HUES6 (cell line): Measurements from ENCODE around the gene RNF13.

ENCODE experiments used
- H3K27ac ChIP-seq: 2 replicates; pipeline ENCODE4 v1.7.0; 2013; ENCODE audit warnings: low read depth, mild to moderate bottlenecking, low read length, inconsistent platforms
- H3K27me3 ChIP-seq: 2 replicates; pipeline ENCODE4 v1.6.1; 2013; ENCODE audit warnings: low read length; ENCODE audit not compliant: control insufficient read depth, insufficient read depth
- H3K36me3 ChIP-seq: 2 replicates; pipeline ENCODE4 v1.6.1; 2013; ENCODE audit warnings: low read length; ENCODE audit not compliant: control insufficient read depth, insufficient read depth
- H3K4me1 ChIP-seq: 2 replicates; pipeline ENCODE4 v1.6.1; 2013; ENCODE audit warnings: low read length; ENCODE audit not compliant: control insufficient read depth, insufficient read depth
- H3K4me3 ChIP-seq: 2 replicates; pipeline ENCODE4 v1.5.1; 2013; ENCODE audit warnings: low read depth, low read length
- H3K9ac ChIP-seq: one replicate; pipeline ENCODE4 v1.6.1; 2013; ENCODE audit warnings: mild to moderate bottlenecking, low read length
- H3K9me3 ChIP-seq: 2 replicates; pipeline ENCODE4 v1.6.1; 2013; ENCODE audit warnings: low read depth, low read length; ENCODE audit not compliant: control insufficient read depth, insufficient read depth

RNF13 gene

GRCh38 chr3:149801195-149801594 lies 11.8 kb upstream of the RNF13 start:
- H3K27ac ChIP-seq: no peak overlapping the region
- H3K4me3 ChIP-seq: no peak overlapping the region
- no peaks in the 10 kb centered on the region for H3K4me1 ChIP-seq
- no peak overlapping the region for H3K9ac ChIP-seq
- no peaks in the 10 kb centered on the region for H3K27me3 ChIP-seq
- H3K36me3 ChIP-seq: no peaks in the 10 kb centered on the region
- H3K9me3 ChIP-seq: no peaks in the 10 kb centered on the region; the same call in 1 of the 2 replicates

GRCh38 chr3:149801639-149802038 lies 11.4 kb upstream of the RNF13 start:
- H3K27ac ChIP-seq: no peak overlapping the region
- no peaks in the 10 kb centered on the region for H3K4me1 ChIP-seq
- H3K4me3 ChIP-seq: no peak overlapping the region
- H3K36me3 ChIP-seq: no peaks in the 10 kb centered on the region
- H3K27me3 ChIP-seq: no peaks in the 10 kb centered on the region
- no peak overlapping the region for H3K9ac ChIP-seq
- H3K9me3 ChIP-seq: no peaks in the 10 kb centered on the region; the same call in 1 of the 2 replicates

DNA sequence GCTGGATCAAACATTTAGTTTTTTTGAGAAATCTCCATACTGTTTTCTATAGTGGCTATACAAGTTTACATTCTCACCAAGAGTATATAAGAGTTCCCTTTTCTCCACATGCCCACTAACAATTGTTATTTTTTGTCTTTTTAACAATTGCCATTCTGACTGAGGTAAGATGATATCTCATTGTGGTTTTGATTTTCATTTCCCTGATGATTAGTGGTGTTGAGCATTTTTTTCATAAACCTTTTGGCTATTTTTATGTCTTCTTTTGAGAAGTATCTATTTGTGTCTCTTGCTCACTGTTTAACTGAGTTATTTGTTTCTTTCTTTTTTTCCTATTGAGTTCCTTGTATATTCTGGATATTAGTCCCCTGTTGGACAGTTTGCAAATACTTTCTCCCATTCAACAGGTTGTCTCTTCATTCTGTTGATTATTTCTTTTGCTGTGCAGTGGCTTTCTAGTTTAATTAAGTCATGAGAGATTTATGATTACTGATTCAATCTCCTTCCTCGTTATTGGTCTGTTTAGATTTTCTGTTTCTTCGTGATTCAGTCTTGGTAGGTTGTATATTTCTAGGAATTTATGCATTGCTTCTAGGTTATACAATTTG lies 6.7 kb upstream of the RNF13 start:
- no peak overlapping the region for H3K9ac ChIP-seq
- no peaks in the 10 kb centered on the region for H3K4me1 ChIP-seq
- no peak overlapping the region for H3K27ac ChIP-seq
- H3K36me3 ChIP-seq: no peaks in the 10 kb centered on the region
- no peaks in the 10 kb centered on the region for H3K27me3 ChIP-seq
- no peaks in the 10 kb centered on the region; the same call in 1 of the 2 replicates for H3K9me3 ChIP-seq
- no peak overlapping the region for H3K4me3 ChIP-seq

DNA sequence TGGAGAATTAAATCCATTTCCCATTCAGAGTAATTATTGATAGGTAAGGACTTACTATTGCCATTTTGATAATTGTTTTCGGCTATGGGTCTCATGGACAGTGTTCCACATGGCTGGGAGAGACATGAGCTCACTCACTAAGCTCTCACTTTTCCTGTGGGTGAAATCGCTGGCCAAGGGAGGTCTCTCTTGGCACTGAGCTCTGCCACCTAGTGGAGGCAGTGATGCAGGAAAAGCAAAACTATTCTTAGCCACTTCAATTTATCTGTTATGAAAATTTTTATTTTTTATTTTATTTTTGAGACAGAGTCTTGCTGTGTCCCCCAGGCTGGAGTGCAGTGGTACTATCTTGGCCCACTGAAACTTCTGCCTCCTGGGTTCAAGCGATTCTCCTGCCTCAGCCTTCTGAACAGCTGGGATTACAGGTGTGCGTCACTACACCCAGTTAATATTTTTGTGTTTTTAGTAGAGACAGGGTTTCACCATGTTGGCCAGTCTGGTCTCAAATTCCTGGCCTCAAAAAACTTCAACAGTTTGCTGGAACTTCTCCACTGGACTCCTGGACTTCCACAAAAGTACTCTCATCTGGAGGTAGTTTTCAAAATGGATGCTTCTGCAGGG lies 4.7 kb upstream of the RNF13 start:
- no peaks in the 10 kb centered on the region for H3K36me3 ChIP-seq
- no peaks in the 10 kb centered on the region for H3K9me3 ChIP-seq
- no peak overlapping the region for H3K27ac ChIP-seq
- H3K4me1 ChIP-seq: peaks cover 5% of the 10 kb centered on the region; the same call in 1 of the 2 replicates
- no peak overlapping the region for H3K4me3 ChIP-seq
- H3K9ac ChIP-seq: no peak overlapping the region
- no peaks in the 10 kb centered on the region for H3K27me3 ChIP-seq

- no peak overlapping the region for H3K27ac ChIP-seq
- no peak overlapping the region for H3K9ac ChIP-seq
- H3K4me1 ChIP-seq: peaks cover 12% of the 10 kb centered on the region
- H3K4me3 ChIP-seq: no peak overlapping the region
- no peaks in the 10 kb centered on the region for H3K9me3 ChIP-seq
- H3K36me3 ChIP-seq: no peaks in the 10 kb centered on the region
- no peaks in the 10 kb centered on the region for H3K27me3 ChIP-seq
Observed at GRCh38 chr3:149809699-149810098, 3.3 kb upstream of the RNF13 start.

GRCh38 chr3:149810846-149811245 lies 2.2 kb upstream of the RNF13 start:
- no peak overlapping the region for H3K9ac ChIP-seq
- no peaks in the 10 kb centered on the region for H3K9me3 ChIP-seq
- H3K27me3 ChIP-seq: no peaks in the 10 kb centered on the region
- peaks cover 18% of the 10 kb centered on the region for H3K4me1 ChIP-seq
- H3K4me3 ChIP-seq: no peak overlapping the region
- H3K36me3 ChIP-seq: no peaks in the 10 kb centered on the region
- H3K27ac ChIP-seq: no peak overlapping the region

GRCh38 chr3:149812165-149812605 lies 830 bp upstream of the RNF13 start:
- Histone ChIP-seq H3K36me3 (no peaks in the 10 kb centered on the region), H3K4me1 (peaks cover 18% of the 10 kb centered on the region), H3K9ac (peak overlapping the region; percentile 85), H3K4me3 (peak overlapping the region; percentile 67), H3K9me3 (no peaks in the 10 kb centered on the region), H3K27me3 (no peaks in the 10 kb centered on the region), H3K27ac (peak overlapping the region; percentile 50; the same call in 1 of the 2 replicates)

DNA sequence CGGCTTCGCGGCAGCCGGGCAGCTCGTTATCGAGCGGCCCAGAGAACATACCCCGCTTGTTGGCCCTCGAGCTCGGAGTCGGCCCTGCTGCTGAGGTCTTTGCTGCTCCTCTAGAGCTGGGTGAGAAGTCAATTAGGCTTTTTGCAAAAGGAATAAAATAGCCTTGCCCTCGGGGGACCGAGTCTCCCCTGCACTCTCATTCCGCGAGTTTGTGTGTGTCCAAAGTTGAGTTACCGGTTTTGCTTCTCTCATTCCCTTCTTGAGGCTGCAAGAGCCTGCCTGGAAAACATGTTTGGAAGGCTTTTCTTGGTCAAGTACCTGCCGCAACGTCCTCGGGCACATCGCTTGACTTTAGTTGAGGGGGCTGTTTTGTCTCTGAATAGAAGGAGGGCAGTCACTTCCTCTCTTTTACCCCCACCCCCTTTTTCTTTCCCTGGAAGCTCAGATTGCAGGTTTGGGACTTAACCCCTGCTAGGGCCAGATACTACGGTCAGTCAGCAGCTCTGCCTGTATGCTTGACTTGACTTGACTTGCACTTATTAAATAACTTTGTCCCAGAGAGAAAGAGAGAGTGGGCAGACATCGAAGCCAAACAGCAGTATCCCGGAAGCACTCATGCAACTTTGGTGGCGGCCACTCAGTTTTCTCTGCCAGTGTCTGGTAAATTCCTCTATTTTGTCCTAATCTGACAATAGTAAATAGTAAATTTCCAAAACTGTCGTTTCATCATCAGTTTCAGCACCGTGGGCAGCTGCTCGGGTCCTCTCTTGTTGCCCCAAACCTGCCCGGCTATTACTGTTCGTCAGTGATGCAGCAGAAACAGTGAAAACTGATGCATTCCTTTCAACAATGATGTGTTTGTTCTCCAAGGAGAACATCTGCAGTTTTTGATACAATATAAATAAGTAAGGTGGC lies 609 bp downstream of the RNF13 start:
- Histone ChIP-seq H3K27ac (peak overlapping the region; percentile 50; the same call in 1 of the 2 replicates), H3K4me1 (peaks cover 18% of the 10 kb centered on the region), H3K9me3 (no peaks in the 10 kb centered on the region), H3K4me3 (peak overlapping the region; percentile 67), H3K27me3 (no peaks in the 10 kb centered on the region), H3K9ac (peak overlapping the region; percentile 60), H3K36me3 (no peaks in the 10 kb centered on the region)

DNA sequence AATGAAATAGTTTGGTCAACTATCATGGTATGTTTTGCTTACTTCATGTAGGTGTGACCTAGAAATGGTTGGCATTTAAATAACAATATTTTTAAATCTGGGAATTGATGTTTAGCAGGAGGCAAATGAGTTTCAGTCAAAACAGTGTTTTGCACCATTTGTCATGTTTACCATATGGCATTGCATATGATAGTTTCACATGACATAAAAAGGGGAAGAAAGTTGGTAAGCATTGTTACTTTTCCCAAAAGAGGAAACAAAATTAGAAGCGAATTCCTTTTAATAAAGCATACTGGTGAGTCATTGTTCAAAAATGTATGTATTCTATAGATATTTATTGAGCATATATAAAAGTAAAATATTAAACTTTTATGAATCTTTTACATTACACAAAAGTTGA lies 2.3 kb downstream of the RNF13 start:
- H3K4me3 ChIP-seq: peak overlapping the region; percentile 19; the same call in 1 of the 2 replicates
- no peak overlapping the region for H3K9ac ChIP-seq
- no peak overlapping the region for H3K27ac ChIP-seq

GRCh38 chr3:149815728-149816127 lies 2.7 kb downstream of the RNF13 start:
- Histone ChIP-seq H3K4me3 (no peak overlapping the region), H3K4me1 (peaks cover 18% of the 10 kb centered on the region), H3K9me3 (no peaks in the 10 kb centered on the region), H3K27ac (no peak overlapping the region), H3K36me3 (no peaks in the 10 kb centered on the region), H3K9ac (no peak overlapping the region), H3K27me3 (no peaks in the 10 kb centered on the region)

More for the DNA sequence above, 2.3 kb downstream of the RNF13 start:
- Histone ChIP-seq H3K9me3 (no peaks in the 10 kb centered on the region), H3K36me3 (no peaks in the 10 kb centered on the region), H3K4me1 (peaks cover 18% of the 10 kb centered on the region), H3K27me3 (no peaks in the 10 kb centered on the region)

DNA sequence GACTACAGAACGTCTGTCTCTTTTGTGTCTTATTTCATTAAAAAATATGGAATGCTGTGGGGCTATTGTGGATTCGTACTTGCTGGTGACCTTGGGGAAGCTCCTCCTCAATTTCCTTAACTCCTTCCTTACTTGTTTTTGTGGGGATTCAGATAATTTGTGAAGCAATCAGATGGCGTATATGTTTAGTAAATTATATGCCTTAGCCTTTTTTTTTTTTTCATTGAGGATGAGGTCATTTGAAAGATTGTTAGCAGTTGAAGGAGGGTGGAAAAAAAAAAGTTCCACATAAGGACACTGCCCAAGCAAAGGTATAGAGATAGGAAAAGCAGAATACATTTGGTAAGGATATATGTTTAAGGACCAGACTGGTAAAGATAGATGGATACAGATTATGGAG lies 3.3 kb downstream of the RNF13 start:
- Histone ChIP-seq H3K4me1 (peaks cover 18% of the 10 kb centered on the region), H3K27ac (no peak overlapping the region), H3K9ac (no peak overlapping the region), H3K4me3 (no peak overlapping the region), H3K27me3 (no peaks in the 10 kb centered on the region), H3K36me3 (no peaks in the 10 kb centered on the region), H3K9me3 (peaks cover 3% of the 10 kb centered on the region; the same call in 1 of the 2 replicates)
